GM18867 (cell line): ENCODE data around the gene MED17.
"Not testable (repeated sequence)": the region's sequence is repeated elsewhere in the genome, so short reads cannot be mapped to it uniquely, and the experiment has no call there.

Source experiments
- ATAC-seq: cut with Tn5 transposase; IDR thresholded peaks from one replicate; pipeline ENCODE4 v1.9.1; 2021; ENCODE audit warnings: mild to moderate bottlenecking, moderate library complexity; ENCODE audit not compliant: unreplicated experiment

MED17 gene, protein sequence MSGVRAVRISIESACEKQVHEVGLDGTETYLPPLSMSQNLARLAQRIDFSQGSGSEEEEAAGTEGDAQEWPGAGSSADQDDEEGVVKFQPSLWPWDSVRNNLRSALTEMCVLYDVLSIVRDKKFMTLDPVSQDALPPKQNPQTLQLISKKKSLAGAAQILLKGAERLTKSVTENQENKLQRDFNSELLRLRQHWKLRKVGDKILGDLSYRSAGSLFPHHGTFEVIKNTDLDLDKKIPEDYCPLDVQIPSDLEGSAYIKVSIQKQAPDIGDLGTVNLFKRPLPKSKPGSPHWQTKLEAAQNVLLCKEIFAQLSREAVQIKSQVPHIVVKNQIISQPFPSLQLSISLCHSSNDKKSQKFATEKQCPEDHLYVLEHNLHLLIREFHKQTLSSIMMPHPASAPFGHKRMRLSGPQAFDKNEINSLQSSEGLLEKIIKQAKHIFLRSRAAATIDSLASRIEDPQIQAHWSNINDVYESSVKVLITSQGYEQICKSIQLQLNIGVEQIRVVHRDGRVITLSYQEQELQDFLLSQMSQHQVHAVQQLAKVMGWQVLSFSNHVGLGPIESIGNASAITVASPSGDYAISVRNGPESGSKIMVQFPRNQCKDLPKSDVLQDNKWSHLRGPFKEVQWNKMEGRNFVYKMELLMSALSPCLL

DNA sequence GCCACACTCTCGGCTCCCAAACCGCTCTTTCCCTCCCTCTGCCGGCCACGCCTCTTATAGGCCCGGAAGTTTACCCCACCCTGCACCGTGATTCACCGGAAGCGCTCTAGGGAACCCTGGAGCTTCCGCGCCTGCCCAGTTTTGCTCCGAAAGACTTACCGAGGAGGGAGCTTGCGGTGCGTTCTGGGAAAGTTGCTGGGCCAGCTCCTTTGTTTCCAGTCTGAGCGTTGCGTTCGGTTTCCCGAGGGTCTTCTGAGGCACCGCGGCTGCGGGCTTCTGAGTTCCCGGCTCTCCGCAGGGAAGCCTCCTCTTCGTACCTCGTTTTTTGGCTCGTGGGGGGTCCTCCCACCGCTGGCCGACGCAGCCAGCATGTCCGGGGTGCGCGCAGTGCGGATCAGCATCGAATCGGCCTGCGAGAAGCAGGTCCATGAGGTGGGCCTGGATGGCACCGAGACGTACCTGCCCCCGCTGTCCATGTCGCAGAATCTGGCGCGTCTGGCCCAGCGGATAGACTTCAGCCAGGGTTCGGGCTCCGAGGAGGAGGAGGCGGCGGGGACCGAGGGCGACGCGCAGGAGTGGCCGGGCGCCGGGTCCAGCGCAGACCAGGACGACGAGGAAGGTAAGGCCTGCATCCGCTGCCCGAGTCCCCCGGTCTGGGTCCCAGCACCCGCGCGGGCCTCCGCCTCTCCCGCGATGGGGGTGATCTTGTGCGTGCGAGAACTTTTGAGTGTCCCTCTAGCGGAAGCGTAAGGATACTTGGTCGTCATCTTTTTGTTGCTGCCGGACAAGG lies at the start of gene MED17:
Gene MED17 (plus strand): TSS at position 138 of the 790 bp plus-strand sequence. CDS start 232 bp downstream, at position 370.
- ATAC-seq, result peak; percentile 96

DNA sequence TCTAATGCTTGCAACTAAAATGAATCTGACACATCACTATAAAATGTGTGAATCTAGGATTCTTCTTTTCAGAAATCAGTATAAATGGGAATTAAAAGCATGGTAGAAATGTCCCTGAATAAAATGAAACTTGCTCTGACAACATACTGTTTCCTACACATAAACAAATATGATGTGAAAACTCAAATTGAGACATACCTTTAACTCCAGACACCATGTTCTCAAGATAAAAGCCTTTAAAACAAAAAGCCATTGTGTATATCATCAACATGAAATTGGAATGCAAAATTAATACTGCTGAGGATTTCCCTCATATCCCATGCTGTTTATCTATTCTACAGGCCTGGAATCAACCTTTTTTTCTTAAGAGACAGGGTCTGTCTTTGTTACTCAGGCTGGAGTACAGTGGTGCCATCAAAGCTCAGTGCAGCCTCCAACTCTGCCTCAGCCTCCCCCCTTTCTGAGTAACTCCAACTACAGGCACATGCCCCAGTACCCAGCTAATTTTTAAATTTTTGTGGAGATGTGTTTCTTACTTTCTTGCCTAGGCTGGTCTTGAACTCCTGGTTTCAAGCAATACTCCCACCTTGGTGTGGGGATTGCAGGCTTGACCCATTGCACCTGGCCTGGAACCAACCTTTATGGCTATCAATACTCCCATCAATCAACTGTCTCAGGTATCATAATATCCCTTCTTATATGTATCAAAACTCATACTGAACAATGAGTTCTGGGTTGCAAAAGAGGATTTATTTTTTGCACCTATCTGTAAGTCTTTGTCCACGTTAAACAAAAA lies 49.5 kb upstream of the MED17 start:
- no peak for ATAC-seq

DNA sequence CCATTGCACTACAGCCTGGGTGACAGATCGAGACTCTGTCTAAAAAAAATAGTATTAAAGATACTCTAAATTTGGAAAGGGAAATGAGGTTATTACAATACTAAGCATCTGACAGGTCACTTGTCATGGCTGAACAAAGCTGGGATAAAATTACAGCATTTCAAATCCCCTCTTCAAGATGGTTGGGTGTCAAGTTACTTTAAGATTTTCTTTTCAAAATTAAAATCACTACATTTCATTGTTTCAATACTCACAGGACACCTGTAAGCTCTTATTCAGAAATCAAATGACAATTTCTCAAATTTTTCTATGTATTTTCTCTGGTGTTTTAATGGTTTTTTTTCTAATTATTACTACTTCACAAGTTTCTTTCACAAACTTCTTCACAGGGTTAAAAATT lies 48.5 kb upstream of the MED17 start:
- ATAC-seq, result no peak

DNA sequence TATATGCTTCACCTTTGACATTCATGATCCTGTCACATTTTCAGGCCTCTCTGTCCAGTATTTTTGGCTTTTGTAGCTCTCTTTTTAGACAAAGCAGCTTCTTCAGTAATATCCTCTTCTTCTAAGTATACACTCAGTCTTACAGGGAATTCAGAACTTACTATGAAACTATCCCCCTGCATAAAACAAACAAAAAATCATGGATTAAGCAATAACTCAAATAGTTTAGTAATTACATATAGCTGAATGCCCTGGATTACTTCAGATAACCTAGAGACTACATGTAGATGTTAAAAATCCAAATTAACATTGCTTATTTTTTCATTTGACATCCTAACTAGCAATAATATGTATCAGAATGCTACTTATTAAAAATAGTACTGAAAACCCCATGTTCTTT lies 48.0 kb upstream of the MED17 start:
- ATAC-seq, result no peak

DNA sequence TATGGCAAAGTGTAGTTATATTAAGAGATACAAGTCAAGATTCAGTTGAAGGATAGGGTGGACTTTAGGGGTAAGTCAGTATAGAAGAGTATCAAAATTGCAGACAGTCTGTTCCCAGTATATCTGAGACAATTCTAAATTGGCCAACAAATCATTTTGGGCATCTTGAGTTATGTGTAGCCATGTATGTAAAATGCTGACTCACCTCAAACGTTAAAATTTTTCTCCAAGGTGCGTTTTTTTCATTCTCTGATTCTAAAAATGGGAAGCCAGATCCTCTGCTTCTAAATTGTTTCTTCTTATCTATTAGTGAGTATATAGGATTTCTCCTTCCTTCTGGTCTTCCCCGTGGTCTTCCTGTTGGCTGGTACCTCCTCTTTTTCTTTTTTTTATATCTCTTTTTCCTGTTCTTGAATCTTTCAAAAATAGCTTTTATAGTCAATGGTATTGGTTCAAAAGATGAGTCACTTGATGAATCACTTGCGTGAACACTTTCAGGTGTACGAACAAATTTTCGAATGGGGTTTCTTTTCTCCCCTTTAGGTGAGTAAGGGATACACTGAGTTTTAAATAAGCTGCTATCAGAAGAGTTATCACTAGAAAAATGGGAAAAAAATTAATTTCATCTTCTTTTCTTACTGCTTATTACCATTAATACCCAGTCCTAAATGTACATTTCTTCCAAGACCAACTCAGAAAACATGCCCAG lies 46.0 kb upstream of the MED17 start:
- ATAC-seq, result no peak

DNA sequence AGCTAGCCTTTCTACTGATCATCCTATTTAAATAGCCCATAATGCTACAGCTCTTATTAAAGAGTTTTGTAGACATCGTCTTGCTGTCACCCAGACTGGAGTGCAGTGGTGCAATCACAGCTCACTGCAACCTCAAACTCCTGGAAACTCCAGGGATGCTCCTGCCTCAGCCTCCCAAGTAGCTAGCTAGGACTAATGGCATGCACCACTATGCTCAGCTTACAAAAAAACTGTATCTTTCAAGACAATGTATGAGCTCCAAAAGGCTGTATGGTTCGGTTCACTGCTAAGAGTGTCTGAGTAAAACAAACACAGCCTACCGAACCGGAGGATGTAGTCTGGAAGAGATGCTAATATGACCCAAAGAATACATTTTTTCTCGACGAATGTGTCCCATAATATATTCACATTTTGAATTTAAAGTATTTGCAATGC lies 45.4 kb upstream of the MED17 start:
- no peak for ATAC-seq

DNA sequence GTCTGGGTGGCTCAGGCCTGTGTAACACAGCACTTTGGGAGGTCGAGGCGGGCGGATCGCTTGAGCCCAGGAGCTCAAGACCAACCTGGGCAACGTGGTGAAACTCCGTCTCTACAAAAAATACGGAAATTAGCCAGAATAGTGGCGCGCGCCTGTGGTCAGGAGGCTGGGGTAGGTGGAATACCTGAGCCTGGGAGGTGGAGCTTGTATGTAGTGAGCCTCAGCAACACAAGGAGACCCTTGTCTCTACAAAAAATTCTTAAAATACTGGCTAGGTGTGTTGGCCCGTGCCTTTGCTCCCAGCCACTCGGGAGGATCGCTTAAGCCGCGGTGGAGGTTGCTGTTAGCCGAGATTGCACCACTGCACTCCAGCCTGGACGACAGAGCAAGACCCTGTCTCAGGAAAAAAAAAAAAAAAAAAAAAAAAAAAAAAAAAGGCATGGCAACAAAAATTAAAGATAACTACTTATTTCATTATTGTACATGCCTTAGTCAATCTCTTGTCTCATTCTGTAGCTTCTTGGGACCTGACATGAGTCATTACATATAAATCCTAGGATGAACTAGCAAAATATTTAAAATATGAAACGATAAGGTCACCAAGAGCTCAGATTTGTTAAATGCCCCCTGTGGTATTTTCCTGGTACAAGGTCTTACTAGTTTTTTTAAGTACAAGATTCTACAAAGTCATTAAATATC lies 43.9 kb upstream of the MED17 start:
- ATAC-seq, result no peak

DNA sequence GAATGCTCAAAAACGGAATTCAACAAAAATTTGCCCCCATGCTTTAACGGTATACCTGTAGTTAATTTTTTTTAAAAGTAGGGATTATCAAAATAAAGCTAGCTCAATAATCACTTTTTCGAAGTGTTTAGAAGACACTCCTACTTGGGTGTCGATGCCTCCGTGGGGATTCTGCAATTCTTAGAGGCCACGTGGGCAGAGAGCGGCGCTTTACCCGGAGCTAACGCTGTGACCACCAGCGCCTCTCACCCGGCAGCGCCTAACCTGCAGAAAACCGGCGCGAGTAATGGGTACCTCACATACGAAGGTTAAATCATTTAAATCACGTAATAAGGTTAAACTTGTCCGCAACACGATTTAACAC lies 43.4 kb upstream of the MED17 start:
- ATAC-seq, result peak; percentile 35

DNA sequence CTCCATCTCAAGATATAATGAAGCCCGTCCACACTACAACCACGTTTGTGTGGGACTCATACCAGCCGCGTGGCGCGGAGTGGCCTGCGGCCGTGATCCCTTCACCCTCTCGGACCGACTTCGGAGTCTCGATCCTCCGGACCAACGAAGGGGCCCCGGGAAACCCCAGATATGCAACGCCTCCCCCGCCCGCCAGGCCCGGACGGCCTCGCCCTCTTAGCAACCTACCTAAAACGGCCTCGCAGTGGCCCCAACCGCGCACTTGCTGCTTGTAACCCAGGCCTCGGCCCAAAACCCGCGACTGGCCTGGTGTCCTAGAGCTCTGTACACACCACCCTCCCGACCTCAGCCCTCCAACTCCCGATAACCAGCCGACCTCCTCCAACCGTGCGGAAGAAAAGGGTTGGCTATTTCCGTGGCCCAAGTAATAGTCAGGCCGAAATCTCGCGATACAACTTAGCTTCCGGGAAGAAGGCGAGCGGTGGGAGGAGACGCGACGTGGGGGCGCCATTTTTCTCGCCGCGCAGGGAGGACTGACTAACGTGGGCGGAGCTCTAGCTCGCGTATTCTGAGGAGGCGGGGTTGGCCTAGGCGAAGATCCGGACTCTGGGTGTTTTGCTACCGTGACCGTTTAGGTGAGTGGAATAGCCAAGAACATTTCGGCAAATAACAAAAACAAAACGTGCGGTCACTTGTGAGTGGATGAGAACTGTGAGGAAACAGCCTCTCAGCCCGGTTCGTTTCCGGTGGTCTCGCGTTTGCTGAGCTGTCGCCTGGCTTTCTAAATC lies 42.8 kb upstream of the MED17 start, which contains the start of the genes C11orf54 and TAF1D:
Gene C11orf54 (plus strand): TSS at position 579 of the 788 bp plus-strand sequence. CDS start 5,722 bp downstream, outside the sequence.
Gene TAF1D (minus strand): TSS at position 402 of the 788 bp plus-strand sequence. CDS start 2,191 bp downstream, outside the sequence.
- ATAC-seq, result peak; percentile 87

DNA sequence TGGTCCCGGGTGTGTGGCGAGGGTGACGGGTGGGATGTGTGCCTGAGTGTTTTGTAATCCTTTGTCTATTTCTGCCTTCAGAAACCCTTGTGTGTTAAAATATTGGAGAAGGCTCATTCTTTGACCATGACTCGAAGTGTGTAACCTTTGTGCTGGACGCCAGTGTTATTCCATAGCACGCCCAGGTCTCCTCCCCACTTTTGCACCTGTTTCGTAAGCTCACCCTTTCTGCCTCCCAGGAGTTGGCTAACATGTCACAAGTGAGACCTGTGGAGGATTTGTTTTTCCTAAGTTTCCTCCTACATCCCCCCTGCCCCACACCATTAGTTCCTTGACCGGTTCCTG lies 42.2 kb upstream of the MED17 start:
- peak; percentile 7 for ATAC-seq

DNA sequence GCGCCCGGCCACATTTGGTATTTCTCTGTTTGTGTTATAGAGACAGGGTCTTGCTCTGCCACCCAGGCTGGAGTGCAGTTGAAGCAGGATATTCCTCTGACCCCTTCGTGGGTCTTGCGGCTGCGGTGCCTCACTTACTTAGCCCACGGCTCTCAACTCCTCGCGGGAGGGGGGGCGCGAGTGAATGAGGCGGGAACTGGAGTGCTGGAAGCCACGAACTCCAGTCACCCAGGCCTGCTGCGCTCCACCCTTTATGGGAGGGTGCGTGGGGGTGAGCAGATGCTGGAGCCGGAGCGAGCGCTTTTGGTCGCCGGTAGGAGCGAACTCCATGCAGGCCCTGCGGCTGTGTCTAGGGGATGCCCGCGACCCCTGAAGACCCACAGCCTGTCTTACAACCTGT lies 40.8 kb upstream of the MED17 start:
- no peak for ATAC-seq

DNA sequence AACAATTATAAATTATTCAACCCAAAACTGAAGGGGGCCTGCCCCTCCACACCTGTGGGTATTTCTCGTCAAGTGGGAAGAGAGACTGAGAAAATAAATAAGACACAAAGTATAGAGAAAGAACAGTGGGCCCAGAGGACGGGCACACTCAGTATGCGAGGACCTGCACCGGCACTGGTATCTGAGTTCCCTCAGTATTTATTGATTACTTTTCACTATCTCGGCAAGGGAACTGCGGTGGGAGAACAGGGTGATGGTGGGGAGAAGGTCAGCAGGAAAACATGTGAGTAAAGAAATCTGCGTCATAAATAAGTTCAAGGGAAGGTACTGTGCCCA lies 39.4 kb upstream of the MED17 start:
- no peak for ATAC-seq

DNA sequence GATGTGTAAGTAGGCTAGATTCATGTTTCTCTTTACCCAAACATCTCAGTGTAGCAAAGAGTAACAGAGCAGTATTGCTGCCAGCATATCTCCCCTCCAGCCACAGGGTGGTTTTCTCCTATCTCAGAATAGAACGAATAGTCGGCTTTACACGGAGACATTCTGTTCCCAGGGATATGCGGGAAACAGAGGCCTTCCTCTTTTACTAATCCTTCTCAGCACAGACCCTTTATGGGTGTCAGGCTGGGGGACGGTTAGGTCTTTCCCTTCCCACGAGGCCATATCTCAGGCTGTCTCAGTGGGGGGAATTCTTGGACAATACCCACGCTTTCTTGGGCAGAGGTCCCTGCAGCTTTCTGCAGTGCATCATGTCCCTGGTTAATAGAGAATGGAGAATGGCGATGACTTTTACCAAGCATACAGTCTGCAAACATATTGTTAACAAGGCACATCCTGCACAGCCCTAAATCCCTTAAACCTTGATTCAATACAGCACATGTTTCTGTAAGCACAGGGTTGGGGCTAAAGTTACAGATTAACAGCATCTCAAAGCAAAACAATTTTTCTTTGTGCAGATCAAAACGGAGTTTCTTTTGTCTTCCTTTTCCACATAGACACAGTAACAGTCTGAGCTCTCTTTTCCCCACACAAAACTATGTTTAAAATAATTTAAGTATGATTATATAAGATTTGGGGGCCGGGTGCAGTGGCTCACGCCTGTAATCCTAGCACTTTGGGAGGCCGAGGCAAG lies 38.9 kb upstream of the MED17 start:
- ATAC-seq, result not testable (repeated sequence)

DNA sequence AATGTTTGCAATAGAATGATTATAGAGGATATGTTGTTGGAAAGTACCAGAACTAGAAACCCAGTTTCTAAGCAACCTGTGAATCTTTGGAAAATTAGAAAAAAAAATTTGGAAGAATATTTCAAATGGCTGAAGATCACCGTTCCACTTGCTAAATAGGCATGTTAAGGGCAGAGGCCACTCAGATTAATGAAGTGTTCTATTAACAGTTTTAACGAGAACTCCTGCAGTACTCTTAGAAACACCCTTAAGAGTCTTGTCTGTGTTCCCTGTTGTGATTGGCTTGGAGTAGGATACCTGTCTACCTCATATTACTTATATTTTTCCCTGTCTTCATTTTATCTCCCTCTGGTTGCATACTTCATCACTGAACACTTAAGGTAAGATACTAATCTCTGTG lies 38.0 kb upstream of the MED17 start:
- ATAC-seq, result no peak

DNA sequence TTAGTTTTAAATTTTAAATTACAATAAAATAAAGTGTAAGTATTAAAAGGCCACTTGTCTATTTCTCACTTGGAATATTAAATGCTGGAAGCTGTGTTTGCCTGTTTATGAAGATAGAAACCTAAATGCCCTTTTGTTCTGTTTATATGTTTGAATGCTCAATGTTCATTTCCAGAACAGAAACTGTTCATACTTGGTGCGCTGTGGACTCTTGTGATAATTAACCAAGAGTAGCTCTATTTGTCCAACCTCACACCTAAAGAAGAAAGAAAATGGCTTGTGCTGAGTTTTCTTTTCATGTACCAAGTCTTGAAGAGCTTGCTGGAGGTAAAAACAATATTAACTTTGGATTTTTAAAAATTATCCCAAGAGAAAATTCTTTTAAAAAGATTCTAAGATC lies 37.0 kb upstream of the MED17 start:
- peak; percentile 64 for ATAC-seq

DNA sequence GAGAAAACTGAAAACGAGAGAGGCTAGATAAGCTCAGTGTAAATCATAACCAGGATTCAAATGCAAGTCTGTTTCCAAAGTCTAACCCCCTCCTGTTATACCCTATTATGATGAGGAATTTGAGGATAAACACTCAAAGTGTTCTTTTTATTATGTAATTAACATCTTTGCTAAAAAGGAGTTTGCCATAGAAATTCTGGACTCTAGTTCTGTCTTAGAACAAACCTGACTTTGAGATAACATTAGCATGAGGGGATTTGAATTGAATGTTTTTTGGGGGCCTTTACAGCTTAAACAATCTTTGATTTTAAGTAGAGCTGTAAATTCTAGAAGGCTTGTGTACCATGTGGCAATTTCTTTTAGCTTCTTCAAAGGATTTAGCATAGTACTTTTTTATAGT lies 33.1 kb upstream of the MED17 start:
- no peak for ATAC-seq

DNA sequence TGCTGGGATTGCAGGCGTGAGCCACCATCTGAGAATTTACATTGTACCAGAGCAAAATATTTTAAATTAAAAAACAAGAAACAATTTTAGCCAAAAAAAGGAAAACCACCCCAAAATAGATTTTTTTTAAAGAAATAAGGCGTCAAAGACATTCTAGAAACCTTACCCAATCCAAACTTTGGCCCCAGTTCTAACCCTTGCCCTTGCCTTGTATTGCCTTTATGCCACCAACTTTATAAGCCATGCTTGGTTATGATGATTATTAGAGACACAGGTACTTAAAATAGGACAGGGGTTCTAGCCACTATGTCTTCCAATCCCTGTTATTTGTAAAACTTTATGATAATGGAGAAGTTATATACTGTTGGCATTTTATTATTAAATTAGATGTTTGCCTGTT lies 30.8 kb upstream of the MED17 start:
- ATAC-seq, result no peak

DNA sequence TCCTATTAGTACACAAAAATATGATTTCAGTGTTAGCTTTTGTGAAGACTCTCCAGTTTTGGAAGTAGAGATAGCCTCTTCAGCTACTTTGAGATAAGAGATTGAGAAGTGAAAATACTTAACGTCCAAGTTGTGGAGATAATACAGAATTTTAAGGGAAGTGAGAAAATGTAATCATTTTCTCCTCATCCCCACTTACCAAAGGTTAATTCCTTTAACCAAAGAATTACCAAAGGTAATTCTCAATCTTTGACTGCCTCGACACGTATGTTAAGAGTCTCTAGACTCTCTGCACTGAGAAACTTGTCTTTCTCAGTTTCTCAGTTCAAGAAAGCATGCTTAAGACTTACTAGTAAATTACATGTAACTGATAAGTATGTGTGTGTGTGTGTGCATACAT lies 27.3 kb upstream of the MED17 start:
- ATAC-seq, result peak; percentile 41
